Measurements from ENCODE around the gene CADM1. TPM values are rescaled to one million over a fixed set of nuclear protein-coding genes. Genes with fewer than 3 reads are reported as not detected.

Gene CADM1
- total and polyA plus RNA-seq, 9 of the 15 experiments (the other 6 are each of a cell fraction or from before 2014, with no cell fraction given): 0.42 TPM; not detected in 8

DNA sequence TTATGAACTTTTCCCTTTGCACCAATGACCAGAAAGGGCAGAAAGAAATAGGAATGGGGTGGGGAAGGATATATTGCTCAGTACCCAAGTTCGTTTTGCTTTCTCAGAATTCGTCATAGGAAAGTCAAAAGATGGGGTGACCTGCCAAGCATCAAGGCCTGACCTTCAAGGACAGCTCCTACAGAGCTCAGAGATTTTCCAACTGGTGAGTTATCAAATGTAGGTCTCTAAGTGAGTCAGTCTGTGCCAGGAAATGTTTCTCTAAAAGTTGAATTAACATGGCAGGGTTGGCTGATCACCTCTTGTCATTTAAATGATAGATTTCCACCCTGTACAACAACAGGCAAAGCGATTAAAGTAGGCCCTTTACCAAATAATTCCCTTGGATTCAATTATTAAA, 307.2 kb downstream of the CADM1 start (continued):
- TF ChIP-seq ZNF121 (CRISPR knock-in tag; conservative IDR thresholded peaks at IDR 0.05) (no peak), ETV1 (tag; conservative IDR thresholded peaks at IDR 0.05; ENCODE audit: low read depth) (no peak), ETV5 (CRISPR knock-in tag; IDR thresholded peaks at IDR 0.05; ENCODE audit: low read depth) (no peak), ZNF717 (CRISPR knock-in tag; IDR thresholded peaks at IDR 0.05) (no peak)

DNA sequence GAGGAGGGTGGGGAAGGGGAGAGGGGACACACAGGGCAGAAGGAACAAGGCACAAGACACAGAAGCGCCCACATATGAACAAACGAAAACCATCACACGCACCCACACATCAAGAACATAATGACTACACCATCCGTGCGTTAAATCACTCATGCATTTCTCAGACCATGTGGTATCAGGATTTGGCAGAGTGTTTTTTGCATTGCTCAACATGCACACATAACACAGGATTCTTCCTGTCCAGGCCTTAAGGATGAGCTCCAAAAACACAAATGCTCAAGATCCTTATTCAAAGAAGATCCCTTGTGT, 309.5 kb downstream of the CADM1 start:
- DNase-seq (ENCODE audit: extremely low read depth in 1 of 4, low spot score in 3 of 4) (no peak), FAIRE-seq (no peak), ATAC-seq (no peak)
- Histone ChIP-seq H3K4me1 (replicated peaks in 1 of 2; ENCODE audit: control insufficient read depth in 2 of 2, insufficient read depth in 2 of 2, low read length in 2 of 2) (no peaks in the 10 kb centered on the region), H3K9ac (ENCODE audit: insufficient read depth in 1 of 2, low read depth in 2 of 2, low read length in 2 of 2) (no peak overlapping the region), H3K27ac (ENCODE audit: extremely low read depth, low read depth, low read length) (no peak overlapping the region), H3K79me2 (ENCODE audit: control insufficient read depth, insufficient read depth, low read length) (no peaks in the 10 kb centered on the region), H3K4me3 (no peak overlapping the region), H2AFZ (ENCODE audit: low read depth, low read length) (no peak overlapping the region), H3K9me1 (ENCODE audit: control insufficient read depth, insufficient read depth, low read length) (no peaks in the 10 kb centered on the region), H3K4me2 (ENCODE audit: insufficient read depth, low read length) (no peak overlapping the region), H3K27me3 (ENCODE audit: control insufficient read depth in 2 of 2, insufficient read depth in 2 of 2, low read length in 2 of 2) (no peaks in the 10 kb centered on the region), H3K36me3 (ENCODE audit: control insufficient read depth, insufficient read depth, low read length) (no peaks in the 10 kb centered on the region), H4K20me1 (replicated peaks; ENCODE audit: control insufficient read depth, insufficient read depth, low read length) (0 out of 2 replicates have a peak, but pooled peaks cover 5% of the 10 kb centered on the region), H3K9me3 (replicated peaks; ENCODE audit: control insufficient read depth, insufficient read depth, low read depth, low read length) (no peaks in the 10 kb centered on the region)
- in situ Hi-C loops (cut with MboI): no loop called here
- POLR2A ChIA-PET: no interaction called here
- intact Hi-C loops (cut with micrococcal nuclease): no loop called here
- CTCF ChIA-PET (ENCODE audit: low intra/inter-chr PET ratio): no interaction called here
- BruUV-seq (replicated peaks): no TSS peak
- 0% methylated on average over 5 of the region's 5 CpGs for WGBS (ENCODE audit: insufficient coverage, low coverage, missing lambda C conversion rate)
- TF ChIP-seq FOXK1 (CRISPR knock-in tag; IDR thresholded peaks at IDR 0.05; ENCODE audit: borderline replicate concordance) (no peak), ZNF584 (CRISPR knock-in tag; IDR thresholded peaks at IDR 0.05; ENCODE audit: low read depth) (no peak), RHOXF2B (CRISPR knock-in tag; conservative IDR thresholded peaks at IDR 0.05) (no peak), ZFP36 (IDR thresholded peaks at IDR 0.05; ENCODE audit: low read depth, low read length, partially characterized antibody) (no peak), ZNF707 (CRISPR knock-in tag; conservative IDR thresholded peaks at IDR 0.05) (no peak)
- TF ChIP-seq, protein P1, sequence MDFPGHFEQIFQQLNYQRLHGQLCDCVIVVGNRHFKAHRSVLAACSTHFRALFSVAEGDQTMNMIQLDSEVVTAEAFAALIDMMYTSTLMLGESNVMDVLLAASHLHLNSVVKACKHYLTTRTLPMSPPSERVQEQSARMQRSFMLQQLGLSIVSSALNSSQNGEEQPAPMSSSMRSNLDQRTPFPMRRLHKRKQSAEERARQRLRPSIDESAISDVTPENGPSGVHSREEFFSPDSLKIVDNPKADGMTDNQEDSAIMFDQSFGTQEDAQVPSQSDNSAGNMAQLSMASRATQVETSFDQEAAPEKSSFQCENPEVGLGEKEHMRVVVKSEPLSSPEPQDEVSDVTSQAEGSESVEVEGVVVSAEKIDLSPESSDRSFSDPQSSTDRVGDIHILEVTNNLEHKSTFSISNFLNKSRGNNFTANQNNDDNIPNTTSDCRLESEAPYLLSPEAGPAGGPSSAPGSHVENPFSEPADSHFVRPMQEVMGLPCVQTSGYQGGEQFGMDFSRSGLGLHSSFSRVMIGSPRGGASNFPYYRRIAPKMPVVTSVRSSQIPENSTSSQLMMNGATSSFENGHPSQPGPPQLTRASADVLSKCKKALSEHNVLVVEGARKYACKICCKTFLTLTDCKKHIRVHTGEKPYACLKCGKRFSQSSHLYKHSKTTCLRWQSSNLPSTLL (IDR thresholded peaks at IDR 0.05): no peak
- TF ChIP-seq, protein P2, sequence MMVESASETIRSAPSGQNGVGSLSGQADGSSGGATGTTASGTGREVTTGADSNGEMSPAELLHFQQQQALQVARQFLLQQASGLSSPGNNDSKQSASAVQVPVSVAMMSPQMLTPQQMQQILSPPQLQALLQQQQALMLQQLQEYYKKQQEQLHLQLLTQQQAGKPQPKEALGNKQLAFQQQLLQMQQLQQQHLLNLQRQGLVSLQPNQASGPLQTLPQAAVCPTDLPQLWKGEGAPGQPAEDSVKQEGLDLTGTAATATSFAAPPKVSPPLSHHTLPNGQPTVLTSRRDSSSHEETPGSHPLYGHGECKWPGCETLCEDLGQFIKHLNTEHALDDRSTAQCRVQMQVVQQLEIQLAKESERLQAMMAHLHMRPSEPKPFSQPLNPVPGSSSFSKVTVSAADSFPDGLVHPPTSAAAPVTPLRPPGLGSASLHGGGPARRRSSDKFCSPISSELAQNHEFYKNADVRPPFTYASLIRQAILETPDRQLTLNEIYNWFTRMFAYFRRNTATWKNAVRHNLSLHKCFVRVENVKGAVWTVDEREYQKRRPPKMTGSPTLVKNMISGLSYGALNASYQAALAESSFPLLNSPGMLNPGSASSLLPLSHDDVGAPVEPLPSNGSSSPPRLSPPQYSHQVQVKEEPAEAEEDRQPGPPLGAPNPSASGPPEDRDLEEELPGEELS (CRISPR knock-in tag; IDR thresholded peaks at IDR 0.05; ENCODE audit: borderline replicate concordance): no peak

Measured in K562 (cell line).